Activated CD4-positive, alpha-beta T cell treated with anti-CD3 and anti-CD28 coated beads, Interleukin-2, Interleukin-6, amounts not matched to agents 100 ng/mL and 50 ng/mL, durations not matched to agents 16 hours and 8 hours (primary cell): ENCODE results near the gene INPP5D.
A peak's percentile ranks its signal among the peaks of the same experiment; 100 is the strongest.

Experiments used
- DNase-seq: peaks from one replicate; pipeline ENCODE4 v3.0.0-alpha.2; 2020

The INPP5D gene

DNA sequence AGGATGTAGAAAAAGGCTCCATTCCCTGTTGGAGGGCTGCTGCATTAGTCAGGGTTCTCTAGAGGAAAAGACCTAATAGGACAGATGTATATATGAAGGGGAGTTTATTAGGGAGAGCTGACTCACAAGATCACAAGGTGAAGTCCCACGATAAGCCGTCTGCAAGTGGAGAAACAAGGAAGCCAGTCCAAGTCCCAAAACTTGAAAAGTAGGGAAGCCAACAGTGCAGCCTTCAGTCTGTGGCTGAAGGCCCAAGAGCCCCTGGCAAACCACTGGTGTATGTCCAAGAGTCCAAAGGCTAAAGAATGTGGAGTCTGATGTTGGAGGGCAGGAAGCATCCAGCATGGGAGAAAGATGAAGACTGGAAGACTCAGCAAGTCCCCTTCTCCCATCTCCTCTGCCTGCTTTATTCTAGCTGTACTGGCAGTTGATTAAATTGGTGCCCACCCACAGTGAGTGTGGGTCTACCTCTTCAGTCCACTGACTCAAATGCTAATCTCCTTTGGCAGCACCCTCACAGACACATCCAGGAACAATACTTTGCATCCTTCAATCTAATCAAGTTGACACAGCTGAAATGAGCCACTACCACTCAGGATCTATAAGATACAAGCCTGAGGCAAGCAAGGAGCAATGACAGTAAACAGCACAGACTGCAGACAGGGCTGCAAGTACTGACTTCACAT is 161.4 kb downstream of the INPP5D start:
- DNase-seq, result no peak

- DNase-seq, result no peak
Observed at GRCh38 chr2:233223059-233223894, 163.1 kb downstream of the INPP5D start.

DNA sequence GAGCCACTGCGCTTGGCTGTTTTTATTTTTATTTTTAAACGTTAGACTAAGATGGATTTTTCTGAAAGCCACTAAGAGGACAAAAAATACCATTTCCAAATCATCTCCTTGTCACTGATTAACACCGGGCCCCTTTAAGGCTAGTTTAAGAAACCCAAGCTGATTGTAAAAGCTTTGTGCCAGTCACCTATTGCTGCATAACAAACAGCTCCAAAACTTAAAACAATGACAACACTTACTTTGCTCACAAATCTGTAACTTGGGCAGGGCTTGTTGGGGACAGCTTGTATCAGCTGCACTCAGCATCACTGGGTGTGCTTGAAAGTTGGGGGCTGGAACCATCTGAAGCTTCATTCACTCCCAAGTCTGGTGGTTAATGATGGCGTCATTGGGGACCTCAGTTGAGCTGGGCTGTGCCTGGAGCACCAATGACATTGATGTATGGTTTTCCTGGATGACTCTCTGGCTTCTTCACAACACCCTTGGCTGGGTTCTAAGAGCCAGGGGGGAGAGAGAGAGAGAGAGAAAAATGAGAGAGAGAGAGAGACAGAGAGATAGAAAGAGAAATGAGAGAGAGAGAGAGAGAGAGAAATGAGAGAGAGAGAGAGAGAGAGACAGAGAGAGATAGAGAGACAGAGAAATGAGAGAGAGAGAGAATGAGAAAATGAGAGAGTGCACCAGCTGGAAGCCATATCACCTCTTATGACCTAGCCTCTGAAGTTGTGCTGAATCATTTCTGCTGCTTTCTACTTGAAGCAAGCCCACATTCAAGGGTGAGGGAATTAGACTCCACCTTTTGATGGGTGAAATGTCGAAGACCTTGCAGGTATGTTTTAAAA is 165.3 kb downstream of the INPP5D start:
- no peak for DNase-seq

DNA sequence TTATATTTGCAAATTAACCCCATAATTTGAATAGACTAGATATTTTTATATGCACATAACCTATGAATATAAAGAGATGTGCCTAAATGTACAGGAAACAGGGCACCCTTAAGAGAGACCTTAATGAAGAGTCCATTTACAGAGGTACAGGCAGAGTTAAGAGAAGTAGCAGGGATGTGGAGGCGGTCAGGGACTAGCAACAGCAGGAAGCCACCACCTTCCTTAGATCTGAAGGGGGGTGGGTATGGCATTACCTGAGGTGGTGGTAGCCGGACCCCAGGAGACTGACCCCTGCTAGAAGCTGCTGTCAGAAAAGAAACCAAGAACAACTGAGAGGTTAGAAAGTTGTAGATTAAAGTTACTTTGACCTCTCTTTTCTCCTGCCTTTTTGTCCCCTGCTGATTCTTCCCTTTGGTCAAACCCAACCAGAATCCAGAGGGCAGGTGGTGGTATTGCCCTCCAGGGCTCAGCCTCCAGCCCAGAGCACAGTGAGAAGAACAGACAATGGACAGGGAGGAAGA is 166.4 kb downstream of the INPP5D start:
- DNase-seq, result no peak

- no peak for DNase-seq
Observed at GRCh38 chr2:233227346-233227978, 167.3 kb downstream of the INPP5D start.

GRCh38 chr2:233228376-233228775 is 168.2 kb downstream of the INPP5D start:
- no peak for DNase-seq

- DNase-seq, result peak; percentile 24
Observed at GRCh38 chr2:233233618-233234230, 173.6 kb downstream of the INPP5D start.

DNA sequence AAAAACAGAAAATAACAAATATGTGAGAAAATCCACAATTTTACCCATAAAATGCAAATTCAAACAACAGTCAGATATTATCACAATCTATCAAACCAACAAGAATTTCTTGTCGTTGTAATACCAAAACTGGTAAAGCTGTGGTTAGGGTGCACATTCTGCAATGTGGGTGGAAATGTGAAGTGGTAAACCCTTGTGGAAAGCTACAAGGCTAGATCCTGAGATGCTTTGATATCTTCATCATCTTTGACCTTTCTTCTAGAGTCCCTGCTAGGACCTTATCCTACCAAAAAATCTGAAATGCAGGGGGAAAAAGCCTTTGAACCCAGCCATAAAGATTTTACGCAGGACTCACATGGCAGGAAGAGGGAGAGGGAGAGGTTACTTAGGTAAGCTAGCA is 174.1 kb downstream of the INPP5D start:
- peak; percentile 77 for DNase-seq

- DNase-seq, result no peak
Observed at GRCh38 chr2:233234996-233235395, 174.9 kb downstream of the INPP5D start.

DNA sequence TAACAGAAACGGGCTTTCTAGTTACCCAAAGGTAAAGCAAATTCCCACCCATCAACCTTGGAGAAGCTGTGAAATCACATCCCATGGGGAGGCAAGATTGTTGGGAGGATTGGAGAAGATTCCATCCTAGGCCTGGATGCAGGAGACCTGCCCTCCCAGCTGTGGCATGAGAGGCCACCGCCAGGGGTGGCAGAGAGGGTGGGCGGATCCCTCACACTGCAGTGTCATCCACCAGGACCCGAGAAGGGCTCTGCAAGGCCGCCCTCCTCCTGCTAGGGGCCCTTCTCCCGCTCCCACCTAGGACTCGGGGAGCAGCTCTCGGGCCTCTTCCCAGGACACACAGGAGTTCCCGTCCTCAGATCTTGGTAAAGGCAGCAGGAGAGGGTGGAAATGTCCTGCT is 175.8 kb downstream of the INPP5D start:
- no peak for DNase-seq

- no peak for DNase-seq
Observed at GRCh38 chr2:233236820-233237589, 176.9 kb downstream of the INPP5D start.

GRCh38 chr2:233240897-233241296 is 180.8 kb downstream of the INPP5D start:
- DNase-seq, result peak; percentile 59

DNA sequence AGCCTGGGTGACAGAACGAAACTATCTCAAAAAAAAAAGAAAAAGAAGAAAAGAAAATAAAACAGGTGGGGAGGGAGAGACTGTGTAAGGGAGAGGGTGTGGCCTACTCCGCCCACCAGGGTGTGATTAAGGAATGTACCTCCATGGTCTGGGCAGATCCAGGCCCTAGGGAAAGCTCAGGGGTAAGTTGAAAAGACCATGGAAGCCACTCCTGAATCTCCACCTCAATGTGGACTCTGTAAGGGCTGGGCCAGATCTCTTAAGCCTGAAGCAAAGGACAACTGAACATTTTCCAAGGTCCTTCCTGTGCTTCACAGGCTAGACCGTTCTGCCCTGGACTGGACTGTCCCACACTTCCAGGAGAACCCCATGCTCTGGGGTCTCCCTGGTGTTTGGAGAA is 181.7 kb downstream of the INPP5D start:
- no peak for DNase-seq

DNA sequence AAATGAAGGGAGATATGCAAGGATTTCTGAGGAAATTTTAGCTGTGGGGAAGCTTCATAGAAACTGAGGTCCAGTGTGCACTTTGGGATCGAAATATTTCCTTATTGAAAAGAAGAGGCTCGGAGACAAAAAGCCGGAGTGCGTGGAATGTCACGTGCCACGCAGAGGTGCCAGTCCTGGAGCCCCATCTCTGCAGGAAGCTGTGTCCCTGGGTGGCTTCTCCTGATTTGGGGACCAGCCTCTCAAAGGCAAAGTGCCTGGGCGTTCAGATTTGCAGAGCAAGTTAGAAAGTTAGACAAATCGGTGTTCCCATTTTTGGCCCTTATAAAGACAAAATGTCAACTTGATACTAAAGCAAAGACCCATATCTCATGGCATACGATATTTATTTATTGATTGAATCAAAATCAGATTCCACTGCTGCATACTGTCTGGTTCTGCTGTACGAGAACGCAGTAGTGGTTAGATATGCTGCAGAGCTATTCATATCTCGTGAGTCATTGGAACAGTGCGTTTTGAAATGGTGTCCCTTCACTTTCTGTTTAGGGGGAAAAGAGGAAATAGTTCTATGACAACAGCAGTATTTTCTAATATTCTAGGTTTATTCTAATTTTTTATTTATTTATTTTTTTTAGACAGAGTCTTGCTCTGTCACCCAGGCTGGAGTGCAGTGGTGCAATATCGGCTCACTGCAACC is 182.2 kb downstream of the INPP5D start:
- no peak for DNase-seq

GRCh38 chr2:233243348-233243747 is 183.2 kb downstream of the INPP5D start:
- no peak for DNase-seq

- no peak for DNase-seq
Observed at GRCh38 chr2:233244818-233245217, 184.7 kb downstream of the INPP5D start.

- DNase-seq, result no peak
Observed at GRCh38 chr2:233245406-233245805, 185.3 kb downstream of the INPP5D start.

GRCh38 chr2:233247116-233247515 is 187.0 kb downstream of the INPP5D start:
- DNase-seq, result no peak

DNA sequence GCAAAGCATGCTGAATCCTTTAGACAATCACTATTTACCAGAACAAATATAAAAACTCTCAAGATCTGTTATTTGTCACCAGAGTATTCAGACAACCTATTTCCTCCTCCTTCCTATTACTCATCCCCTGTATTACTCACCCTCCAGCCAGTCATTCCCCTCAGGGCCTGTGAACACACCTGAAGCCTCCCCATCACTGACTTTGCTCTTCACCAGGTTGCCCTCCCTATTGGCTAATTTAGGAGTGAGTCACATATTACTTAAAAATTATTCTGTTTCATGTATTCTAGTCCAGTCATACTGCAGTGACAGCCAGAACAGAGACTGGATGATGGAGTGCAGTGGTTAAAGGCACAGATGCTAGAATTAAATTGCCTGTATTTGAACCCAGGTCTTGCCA is 187.6 kb downstream of the INPP5D start:
- peak; percentile 89 for DNase-seq

DNA sequence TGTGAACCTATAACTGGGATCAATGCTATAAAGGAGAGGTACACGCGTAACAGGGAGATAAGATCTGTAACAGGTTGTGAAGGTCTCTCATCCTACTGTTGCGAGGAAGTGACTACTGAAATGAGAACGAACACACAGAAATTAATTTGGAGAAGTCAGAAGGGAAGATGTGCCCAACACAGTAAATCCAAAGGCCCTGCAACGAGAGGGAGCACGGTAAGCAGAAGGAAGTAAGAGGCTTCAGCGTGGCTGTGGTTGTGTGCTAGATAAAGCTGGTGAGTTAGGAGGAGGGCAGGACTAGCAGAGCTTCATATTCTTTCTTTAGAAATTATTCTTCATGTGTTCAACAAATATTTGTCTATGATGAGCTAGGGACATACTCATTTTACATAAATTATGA is 188.9 kb downstream of the INPP5D start:
- DNase-seq, result no peak

DNA sequence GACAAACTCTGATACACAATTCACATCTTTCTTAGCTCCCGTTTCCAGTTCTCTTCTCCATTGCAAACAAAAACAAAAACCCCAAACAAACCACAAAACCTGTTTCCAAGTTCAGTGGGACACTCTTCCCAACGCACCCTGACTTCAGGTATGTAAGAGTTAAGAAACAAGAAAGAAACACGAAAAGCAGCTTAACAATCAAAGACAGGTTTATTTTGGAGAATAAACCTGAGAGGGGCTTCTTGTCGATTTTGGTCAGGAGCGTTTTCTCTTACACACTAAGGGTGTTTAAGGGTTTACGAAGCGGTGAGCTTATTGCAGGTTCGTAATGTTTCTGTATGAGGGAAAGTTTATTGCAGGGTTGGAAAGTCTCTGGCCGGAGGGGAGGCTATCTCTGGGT is 190.4 kb downstream of the INPP5D start:
- DNase-seq, result no peak
